G401 (cell line): Measurements from ENCODE around the gene BMP6. TPM values are rescaled to one million over a fixed set of nuclear protein-coding genes. Genes with fewer than 3 reads are reported as not detected.

Experiments
- DNase-seq: peaks from one replicate; pipeline ENCODE4 v3.0.0-alpha.2; 2015; ENCODE audit warnings: low spot score
- in situ Hi-C: cut with HindIII; loops from 2 replicates; pipeline ENCODE4 v1.10.0; 2016; ENCODE audit warnings: low sequenced_read_pairs, mixed read lengths
- total RNA-seq: library from RNA; depleted of rRNA; stranded (reverse); fragments of >200 nt; shearing (Covaris generic); gene quantifications from 2 replicates; pipeline ENCODE4 v1.2.3, GENCODE V29; 2014

The BMP6 gene
- total RNA-seq, 1 experiment from 2014 or later = 13.4 TPM

GRCh38 chr6:7781240-7781639 is 55.3 kb downstream of the BMP6 start:
- DNase-seq = no peak
- in situ Hi-C loops = no loop called here

DNA sequence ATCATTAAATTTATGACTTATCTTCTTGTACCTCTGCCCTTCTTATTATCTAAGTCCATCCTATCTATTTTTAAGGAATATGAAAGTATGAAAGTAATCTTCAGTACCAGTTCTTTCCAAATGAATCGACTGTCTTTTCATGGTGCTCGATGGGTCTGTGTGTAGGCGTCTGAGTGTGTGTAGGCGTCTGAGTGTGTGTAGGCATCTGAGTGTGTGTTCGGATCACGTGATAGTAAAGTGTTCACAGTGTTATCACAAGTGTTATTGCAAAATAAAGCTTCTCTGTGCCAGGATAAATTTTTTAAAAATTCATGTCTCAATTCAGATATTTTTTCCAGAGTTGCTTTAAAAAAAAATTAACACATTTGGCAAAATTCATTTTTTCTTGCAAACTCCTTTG is 58.3 kb downstream of the BMP6 start:
- in situ Hi-C loops = no loop called here
- no peak for DNase-seq

GRCh38 chr6:7784706-7785105 is 58.8 kb downstream of the BMP6 start:
- DNase-seq = peak; percentile 3
- in situ Hi-C loops = no loop called here

DNA sequence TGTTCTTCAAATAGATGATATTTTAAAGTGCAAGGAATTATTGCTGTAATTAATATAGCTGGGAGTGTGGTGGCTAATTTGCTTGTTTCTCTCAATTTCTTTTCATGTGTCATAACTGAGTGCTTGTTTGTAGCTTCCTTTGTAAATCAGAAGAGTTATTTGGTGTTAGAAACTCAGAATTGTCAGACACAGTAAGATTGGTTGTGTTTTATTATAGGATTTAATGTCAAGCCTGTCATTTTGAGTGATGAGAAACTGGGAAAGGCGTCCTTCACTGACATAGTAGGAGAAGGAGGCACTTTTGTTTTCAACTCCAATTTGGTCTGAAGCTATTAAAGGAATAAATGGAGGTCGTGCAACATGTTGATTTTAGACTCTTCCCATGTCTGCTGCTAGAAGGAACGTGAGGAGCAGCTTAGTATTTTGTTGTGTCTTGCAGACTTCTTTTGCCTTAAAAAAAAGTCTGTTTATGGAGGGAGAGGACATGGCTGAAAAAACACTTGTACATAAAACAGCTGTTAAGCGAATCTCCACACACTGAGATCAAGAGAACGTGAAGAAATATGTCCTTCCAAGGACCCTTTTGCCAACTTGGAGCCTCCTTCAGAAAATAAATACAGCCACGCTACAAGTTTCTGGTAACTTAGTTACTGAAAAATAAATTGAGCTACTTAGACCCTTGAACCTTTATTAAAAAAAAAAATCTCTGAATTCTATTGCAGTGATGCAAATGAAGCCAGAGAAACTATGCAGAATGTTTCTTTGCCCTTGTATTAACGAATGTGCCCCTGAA is 59.5 kb downstream of the BMP6 start:
- in situ Hi-C loops = no loop called here
- DNase-seq = no peak

DNA sequence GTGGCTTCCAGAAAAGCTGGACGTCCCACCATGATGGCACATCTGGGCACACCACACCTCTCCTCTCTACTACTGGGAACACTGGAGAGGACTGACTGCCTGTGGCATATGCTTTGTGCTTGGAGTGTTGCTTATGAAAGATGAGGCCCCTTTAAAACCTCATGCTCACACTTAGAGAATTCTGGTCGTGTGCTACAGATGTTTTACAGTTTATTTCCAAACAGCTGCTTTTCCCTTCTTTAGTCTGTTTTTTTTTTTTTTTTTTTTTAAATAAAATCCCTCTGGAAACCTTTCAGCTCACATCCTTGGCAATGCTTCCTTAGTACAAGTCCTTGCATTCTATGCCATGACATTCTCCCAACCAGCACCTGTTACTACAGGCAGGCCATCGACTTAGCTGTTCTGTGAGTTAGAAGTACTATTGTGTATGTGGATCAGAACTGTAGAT is 60.3 kb downstream of the BMP6 start:
- in situ Hi-C loops = no loop called here
- DNase-seq = no peak

DNA sequence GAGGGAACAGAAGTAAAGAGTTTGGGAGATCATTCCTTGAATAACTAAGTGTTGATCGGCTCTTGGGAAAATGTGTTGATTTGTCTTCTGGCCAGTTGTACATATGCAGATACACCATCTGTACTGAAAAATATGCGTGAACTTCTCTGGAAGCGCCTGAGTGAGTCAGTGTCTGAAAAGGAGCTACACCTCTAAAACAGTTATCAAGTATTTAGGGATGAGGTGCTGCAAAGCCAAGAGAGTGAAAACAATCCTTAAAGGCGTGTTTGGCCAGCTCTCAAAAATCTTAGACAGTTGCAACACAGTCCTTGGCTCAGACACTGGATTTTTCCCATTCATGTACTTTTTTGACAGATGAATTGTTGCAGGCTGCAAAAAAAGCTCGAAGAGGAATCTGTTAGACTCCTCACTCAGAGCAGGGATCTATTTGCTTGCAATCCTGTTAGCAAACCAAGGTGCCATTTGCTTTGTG is 61.3 kb downstream of the BMP6 start:
- DNase-seq = no peak
- in situ Hi-C loops = no loop called here

GRCh38 chr6:7787731-7788130 is 61.8 kb downstream of the BMP6 start:
- in situ Hi-C loops = no loop called here
- no peak for DNase-seq

- no peak for DNase-seq
- in situ Hi-C loops = no loop called here
Observed at GRCh38 chr6:7794509-7794908, 68.6 kb downstream of the BMP6 start.

DNA sequence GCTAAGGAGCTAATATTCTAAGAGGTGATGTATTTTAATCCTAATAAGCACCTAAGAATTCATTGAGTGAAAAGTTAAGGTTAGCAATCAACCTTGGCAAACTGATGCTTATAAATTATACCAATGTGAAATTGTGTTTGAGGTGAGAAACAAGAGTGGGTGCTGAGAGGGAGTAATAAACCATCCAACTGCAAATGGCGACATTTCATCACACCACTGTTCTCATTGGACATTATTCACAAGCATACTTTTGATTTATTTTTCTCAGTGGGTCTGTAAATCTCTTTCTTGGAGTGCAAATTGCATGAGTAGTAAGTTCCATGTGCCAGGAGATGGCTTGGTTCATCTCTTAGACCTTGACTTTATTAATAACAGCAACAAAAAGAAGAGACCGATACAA is 71.5 kb downstream of the BMP6 start:
- in situ Hi-C loops = no loop called here
- DNase-seq = no peak

DNA sequence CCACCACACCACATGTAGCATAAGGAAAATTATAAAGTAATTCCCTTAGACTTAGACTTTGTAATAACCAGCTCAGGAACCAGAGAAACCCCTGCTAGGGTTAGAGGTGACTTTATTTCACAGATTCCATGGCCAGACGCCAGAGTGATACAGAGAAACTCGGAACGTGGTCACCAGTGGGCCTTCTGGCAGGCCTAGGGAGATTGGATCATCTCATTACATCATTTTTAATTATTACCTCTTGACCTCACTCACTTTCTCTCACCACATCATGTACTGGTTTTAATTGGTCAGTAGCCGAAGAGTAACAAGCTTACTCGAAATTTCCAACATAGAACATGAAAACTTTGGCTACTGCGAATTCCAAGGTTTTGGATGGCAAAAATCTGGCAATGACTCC is 72.9 kb downstream of the BMP6 start:
- no peak for DNase-seq
- in situ Hi-C loops = no loop called here

DNA sequence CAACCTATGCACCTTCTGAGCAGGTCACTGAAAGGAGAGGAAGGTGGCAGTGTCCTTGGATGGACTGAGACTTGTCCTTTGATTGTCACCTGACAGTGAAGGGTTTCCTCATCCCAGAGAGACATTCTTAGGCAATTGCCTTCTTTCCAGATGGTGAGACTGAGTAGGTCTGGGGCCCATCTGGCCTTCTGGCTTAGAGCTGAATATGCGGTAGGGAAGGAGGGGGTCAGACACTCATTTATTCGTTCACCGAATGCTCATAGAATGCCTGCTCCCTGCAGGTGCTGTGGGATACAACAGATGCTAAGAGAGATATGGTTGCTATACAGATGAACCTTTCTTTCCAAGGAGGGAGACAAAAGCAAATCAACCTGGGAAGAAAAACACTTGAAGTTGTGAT is 76.8 kb downstream of the BMP6 start:
- no peak for DNase-seq
- in situ Hi-C loops = no loop called here

- DNase-seq = no peak
- in situ Hi-C loops = no loop called here
Observed at GRCh38 chr6:7803214-7803613, 77.3 kb downstream of the BMP6 start.

DNA sequence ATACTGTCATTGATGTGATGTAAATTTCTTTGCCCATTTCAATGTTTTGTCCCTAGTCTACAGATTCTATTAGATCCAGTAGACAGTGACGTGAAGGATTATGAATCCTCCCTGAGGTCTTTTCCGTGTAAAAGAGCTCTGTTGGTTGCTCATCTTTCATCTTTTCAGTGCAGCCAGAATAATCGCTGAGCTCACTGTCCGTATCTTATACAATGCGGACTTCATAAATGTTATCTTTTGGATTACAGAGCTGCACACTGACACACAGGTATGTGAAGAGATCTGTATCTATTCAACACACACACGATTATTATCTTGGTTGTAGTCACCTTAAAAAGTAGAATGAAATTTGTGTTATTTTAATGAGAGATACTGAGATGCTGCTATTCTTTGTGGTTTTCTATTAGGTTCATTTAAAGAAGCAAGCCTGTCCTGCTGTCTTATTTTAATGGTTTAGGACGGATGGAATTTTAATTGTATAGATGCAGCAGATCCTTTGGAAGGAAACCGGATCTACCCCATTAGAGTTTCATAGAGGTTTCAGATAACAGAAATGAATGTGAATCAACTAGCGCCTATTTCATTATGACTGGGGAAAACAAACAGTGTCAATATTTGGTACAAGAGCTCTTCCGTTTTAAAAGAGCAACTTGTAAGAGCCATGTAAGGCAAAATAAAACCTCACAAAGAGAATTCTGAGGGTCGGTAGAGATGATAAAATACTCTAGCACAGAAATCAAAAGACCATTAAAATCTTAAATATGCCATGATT is 79.4 kb downstream of the BMP6 start:
- no peak for DNase-seq
- in situ Hi-C loops = no loop called here

- in situ Hi-C loops = no loop called here
- DNase-seq = no peak
Observed at GRCh38 chr6:7805850-7806214, 79.9 kb downstream of the BMP6 start.

DNA sequence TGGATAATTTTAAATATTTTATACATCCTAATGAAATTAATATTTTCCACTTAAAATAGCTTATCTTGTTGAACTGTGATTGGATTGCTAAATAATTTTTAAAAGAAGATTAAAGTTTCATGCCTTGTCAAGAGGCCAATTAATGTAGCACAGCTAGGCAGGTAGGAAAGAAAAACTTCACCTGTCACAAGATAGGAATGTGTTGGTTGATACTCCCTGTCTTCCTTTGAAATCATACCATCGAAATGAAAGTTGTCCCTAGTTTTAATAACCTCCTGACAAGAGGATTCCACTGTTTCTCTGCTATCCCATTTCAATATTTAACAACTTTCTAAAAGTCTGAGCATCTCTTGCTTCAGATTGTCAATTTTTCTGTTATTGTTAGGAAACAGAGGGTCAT is 80.8 kb downstream of the BMP6 start:
- DNase-seq = no peak
- in situ Hi-C loops = no loop called here

DNA sequence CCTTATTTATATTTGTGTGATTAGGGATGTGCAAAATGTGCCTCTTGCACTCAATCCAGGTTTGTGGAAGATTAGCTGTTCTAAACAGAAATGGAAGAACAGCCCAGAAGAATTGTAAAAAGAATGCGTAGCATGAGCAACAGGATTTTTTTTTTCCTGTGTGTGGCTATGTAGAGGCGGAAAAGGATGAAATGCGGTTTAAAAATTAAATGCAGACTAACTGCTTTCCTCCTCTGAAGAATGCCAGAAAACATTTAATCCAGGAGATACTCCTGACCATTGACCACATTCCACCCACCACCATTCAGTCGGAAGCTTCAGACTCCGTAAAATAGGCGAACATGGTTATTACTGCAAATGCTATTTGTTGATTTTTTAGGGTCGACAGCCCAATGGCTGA is 83.4 kb downstream of the BMP6 start:
- in situ Hi-C loops = no loop called here
- no peak for DNase-seq

GRCh38 chr6:7811441-7811840 is 85.5 kb downstream of the BMP6 start:
- DNase-seq = no peak
- in situ Hi-C loops = no loop called here

DNA sequence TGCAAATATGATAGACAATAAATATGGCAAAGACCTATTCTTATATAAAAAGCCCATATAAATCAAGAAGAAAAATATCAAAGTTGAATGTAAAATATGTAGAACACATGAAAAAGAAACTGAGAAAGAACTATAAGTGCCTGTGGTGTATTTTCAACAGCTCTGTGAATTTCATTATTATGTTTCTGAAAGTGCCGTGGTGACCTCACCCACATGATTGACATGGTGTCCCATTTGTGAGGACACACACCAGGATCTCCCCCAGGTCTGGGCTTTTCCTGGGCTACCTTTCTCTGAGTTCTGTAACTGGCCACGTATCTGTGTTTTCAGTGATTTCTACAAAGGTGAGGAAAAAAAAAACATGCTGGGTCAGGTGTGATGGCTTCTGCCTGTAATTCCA is 86.7 kb downstream of the BMP6 start:
- no peak for DNase-seq
- in situ Hi-C loops = no loop called here

- no peak for DNase-seq
- in situ Hi-C loops = no loop called here
Observed at GRCh38 chr6:7813193-7813592, 87.3 kb downstream of the BMP6 start.

- in situ Hi-C loops = no loop called here
- DNase-seq = no peak
Observed at GRCh38 chr6:7813704-7814103, 87.8 kb downstream of the BMP6 start.

GRCh38 chr6:7815716-7816115 is 89.8 kb downstream of the BMP6 start:
- in situ Hi-C loops = no loop called here

More at GRCh38 chr6:7815716-7816115, 89.8 kb downstream of the BMP6 start:
- no peak for DNase-seq
